NCI-H748 treated with DMSO at 0.1 percent for 48 hours (cell line): Measurements from ENCODE around the gene NBPF8.
"Not testable (repeated sequence)": the region's sequence is repeated elsewhere in the genome, so short reads cannot be mapped to it uniquely, and the experiment has no call there.

ENCODE experiments used
- DNase-seq: peaks from one replicate; lab custom pipeline; 2025; lab: John Stamatoyannopoulos, UW

Gene NBPF8, protein sequence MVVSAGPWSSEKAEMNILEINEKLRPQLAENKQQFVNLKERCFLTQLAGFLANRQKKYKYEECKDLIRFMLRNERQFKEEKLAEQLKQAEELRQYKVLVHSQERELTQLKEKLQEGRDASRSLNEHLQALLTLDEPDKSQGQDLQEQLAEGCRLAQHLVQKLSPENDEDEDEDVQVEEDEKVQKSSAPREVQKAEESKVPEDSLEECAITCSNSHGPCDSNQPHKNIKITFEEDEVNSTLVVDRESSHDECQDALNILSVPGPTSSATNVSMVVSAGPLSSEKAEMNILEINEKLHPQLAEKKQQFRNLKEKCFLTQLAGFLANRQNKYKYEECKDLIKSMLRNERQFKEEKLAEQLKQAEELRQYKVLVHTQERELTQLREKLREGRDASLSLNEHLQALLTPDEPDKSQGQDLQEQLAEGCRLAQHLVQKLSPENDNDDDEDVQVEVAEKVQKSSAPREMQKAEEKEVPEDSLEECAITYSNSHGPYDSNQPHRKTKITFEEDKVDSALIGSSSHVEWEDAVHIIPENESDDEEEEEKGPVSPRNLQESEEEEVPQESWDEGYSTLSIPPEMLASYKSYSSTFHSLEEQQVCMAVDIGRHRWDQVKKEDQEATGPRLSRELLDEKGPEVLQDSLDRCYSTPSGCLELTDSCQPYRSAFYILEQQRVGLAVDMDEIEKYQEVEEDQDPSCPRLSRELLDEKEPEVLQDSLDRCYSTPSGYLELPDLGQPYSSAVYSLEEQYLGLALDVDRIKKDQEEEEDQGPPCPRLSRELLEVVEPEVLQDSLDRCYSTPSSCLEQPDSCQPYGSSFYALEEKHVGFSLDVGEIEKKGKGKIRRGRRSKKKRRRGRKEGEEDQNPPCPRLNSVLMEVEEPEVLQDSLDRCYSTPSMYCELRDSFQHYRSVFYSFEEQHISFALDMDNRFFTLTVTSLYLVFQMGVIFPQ

DNA sequence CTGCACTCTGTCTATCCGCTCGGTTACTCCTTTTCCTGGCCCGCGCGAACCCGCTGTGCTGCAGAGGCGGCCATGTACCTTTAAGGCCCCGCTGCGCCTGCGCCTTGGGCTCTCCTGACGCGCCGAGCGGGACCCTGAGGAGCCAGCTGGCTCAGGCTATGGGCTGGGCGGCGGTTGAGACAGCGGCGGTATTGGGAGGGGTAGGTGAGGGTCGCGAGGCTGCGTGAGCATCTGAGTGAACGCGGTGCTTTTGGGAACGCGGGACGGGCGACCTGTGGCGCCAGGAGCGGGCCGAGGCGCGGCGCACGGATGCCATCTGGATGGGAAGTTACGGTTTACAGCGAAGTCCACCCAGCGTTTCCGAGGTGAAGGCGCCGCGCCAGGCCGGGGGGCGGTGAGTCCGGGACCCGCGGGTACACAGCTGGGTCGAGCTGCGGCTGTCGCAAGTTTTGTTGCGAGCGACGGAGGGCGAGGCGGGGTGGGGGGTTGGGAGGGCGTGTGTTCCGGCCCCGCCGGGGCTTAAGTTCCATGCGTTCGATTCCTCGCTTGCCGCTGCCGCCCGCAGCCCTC lies at the start of gene NBPF8:
Gene NBPF8, plus strand, starts transcription at position 125 of the 570 bp plus-strand sequence. CDS start 21,488 bp downstream, outside the sequence.
- DNase-seq: not testable (repeated sequence)

DNA sequence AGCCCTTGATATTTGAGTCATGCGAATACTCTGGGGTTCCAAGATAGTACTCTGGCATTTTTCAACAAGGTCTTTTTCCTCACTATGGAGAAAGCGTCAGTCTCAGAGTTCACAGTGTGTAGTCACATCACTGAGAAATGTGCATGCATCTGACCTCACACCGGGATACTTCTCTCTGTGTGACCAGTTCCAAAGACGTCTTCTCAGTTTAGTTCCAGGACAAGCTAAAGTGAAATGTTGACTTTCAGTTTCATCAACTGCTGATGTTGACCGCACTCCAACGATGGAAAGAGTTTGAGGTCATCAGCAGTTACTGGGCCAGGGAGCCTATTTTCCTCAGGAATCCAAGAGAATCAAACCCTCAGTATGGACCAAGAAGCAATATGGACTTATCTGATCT lies 47.1 kb upstream of the NBPF8 start:
- not testable (repeated sequence) for DNase-seq

DNA sequence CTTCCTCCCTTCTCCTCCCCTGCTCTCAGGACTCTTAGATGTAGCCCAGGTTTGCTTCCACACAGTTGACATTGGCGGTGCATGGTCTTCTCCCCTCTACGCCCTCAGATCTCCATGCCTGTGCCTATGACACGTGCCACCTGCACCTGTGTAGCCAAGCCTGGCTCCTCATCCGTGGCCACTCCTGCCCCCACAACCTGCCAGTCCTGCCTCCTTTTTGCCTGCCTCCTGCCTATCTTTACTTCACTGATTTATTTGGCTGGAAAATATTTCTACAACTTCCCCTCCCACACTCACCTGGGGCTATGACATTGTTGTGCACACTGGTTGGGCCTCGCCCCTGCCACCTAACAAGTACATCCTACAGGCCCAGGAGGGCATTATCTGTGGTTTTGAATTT lies 28.2 kb upstream of the NBPF8 start:
- DNase-seq: not testable (repeated sequence)

DNA sequence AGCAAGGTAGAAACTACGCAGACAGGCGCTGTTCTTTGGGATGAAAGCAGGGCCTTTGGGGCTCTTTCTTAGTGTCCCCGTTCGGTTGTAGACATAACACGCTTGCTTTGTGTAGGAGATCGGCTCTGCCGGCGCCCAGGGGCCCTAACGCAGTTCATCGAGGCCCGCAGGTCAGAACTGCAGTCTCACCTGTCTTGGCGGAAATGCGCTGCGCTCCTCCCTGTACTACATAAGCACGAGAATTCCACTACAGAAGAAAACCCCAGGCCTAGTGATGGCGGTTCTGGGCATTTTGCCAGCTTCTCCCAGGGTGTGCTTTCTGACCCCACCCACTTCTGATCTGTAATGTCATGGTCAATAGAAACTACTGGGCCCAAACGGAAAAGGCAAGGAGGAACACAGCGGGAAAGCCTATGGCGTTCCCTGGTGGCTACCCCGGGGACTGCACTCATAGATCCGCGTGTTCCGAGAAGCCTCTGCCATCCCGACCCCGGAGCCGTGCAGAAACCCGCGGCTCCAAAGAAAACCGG lies 26.2 kb upstream of the NBPF8 start:
- DNase-seq: peak; percentile 36

DNA sequence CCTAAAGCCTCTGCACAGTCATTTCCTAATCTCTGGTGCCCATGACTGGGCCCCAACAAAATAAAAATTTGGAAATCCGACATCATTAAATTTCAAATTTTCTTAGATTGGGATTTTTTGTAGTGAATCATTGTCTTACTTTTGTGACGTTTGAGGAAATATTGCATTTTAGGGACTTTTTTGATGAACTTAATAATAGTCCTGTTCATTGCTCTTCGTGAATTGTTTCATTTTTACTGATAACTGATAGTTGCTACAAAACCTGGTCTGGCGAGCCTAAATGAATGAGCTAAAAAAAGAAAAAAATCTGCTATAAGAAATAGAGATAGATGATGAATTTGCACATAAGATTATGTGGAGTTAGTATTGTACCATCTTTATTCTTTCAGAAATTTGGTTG lies 23.5 kb upstream of the NBPF8 start:
- not testable (repeated sequence) for DNase-seq

DNA sequence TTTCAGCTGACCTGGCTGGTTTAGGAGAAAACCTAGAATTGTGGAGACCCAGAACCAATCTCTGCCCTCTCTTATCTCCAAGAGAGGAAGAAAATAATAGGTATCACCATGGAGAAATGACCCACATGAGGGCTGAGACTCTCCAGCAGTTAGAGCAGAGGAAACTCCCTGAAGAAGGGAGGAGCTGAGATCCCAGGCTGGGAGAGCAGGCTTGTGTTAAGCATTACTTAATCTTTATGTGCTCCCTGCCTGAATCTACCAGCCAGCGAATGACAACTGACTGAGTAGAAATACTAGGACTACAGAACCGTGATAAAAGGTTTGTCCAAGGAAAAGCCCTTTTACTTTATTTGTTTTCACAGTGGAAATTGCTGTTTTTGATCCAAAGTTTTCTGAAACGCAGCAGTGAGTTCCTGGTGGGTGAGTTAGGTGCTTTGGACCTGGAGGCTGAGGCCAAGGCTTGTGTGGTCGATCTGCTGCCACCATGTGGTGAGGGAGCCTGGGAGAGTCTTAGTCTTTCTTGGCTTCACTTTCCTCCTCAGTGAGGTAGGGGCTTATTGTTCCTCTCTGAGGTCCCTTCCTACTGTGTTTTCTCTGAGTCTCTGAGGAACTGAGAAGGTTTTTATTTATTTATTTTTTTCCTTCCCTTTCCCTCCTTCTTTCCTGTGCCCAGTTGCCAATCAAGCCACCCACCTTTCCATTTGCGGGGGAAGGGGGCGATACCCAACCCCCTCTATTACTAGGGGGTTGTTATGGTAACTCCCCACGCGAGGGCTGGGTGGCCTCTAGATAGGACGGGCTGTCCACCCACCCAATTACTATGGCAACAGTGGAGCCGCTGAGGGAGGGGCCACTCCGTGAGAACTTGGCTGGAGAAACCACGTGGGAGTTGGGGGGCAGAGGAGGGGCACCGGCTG lies 21.3 kb upstream of the NBPF8 start:
- not testable (repeated sequence) for DNase-seq

DNA sequence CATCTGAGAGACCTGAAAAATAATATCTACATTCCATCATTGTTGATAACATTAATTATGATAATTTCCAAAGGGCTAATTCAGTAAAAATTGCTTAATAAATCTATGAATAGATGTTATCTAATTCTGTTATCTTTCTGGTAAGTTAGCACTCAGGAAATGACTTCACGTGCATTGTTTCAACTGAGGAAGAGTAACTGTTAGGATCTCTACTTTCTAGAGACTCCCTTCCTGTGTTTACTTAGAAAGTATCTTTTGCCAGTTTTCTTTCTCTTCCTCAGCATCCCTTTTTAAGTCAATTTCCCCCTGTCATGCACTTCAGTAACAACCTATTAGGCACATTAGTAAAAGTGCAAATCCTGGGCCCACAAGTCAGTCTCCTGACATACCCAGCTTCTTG lies 9.5 kb upstream of the NBPF8 start:
- DNase-seq: not testable (repeated sequence)

DNA sequence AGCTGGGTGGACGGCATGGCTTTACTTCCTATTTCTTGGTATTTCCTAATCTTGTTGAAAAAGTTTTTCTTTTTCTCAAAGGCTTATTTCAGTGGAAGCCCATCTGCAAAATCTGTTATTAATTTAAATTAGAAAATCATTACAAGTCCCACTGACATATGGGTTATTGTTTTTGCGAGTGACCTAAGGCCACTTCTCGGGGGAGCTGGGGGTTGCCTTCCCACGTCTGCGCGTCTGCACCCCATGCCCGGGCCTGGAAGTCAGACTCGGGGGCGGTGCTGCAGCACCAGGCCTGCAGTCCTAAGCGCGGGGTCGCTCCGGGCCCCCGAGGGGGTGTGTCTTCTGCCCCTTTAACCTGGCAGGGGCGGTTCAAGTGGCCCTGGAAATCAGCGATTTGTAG lies 384 bp upstream of the NBPF8 start:
- not testable (repeated sequence) for DNase-seq

DNA sequence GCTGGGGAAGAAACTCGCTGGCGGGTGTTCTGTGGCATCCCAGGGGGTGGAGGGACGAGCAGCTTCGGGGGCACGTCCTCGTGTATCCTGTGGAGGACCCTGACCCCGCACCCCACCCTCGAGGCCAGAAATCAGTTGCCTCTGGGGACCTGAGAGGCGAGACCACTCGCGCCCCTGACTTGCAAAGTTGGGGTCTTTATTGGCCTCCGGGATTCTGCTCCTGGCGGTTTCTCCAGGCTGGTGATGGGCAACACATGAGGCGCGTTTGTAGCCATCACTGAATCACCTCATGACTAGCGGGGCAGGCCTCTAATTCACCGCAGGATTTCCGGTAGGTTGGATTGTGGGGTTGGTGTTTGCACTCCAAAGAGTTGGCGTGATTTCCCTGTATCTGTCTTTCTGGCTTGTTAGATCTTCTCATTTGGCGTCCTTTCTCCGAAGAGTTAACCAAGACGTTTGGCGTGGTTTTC lies 692 bp downstream of the NBPF8 start:
- not testable (repeated sequence) for DNase-seq

DNA sequence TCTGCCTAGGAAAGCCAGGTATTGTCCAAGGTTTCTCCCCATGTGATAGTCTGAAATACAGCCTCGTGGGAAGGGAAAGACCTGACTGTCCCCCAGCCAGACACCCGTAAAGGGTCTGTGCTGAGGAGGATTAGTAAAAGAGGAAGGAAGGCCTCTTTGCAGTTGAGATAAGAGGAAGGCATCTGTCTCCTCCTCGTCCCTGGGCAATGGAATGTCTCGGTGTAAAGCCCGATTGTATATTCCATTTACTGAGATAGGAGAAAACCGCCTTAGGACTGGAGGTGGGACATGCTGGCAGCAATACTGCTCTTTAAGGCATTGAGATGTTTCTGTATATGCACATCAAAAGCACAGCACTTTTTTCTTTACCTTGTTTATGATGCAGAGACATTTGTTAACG lies 10.2 kb downstream of the NBPF8 start:
- DNase-seq: not testable (repeated sequence)

DNA sequence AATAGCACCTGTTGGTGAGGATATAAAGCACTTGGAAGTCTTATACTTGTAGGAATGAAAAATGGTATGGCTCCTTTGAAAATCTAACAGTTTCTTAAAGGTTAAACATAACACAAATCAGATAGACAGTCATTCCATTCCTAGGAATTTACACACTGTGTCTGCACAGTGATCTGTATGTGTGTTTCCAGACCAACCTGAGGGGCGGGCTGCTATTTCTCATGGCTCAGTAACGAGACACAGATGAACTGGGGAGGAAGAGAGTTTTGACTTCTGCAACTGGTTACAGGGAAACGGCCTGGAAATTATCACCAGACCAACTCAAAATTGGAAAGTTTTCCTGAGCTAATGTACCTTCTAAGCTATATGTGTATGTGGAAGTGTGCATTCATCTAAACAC lies 16.8 kb downstream of the NBPF8 start:
- not testable (repeated sequence) for DNase-seq

DNA sequence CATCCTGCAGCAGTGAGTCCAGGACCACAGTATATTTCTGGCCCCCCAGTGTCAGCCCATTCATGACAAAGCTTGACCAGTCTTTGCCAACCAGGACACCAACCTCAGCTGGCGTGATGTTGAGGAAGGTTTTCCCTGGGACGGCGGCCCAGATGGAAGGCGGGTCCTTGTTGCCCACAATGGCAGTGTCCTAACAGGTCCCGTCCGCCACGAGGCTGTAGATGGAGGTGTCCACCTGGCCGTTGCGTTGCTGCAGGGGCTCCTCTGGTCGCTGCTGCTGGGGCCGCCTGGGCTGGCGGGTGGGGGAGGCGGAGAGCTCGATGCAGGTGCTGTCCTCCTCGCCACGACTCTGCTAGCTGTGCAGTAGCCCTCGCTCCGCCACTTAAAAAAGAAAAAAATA lies 19.0 kb downstream of the NBPF8 start:
- not testable (repeated sequence) for DNase-seq

DNA sequence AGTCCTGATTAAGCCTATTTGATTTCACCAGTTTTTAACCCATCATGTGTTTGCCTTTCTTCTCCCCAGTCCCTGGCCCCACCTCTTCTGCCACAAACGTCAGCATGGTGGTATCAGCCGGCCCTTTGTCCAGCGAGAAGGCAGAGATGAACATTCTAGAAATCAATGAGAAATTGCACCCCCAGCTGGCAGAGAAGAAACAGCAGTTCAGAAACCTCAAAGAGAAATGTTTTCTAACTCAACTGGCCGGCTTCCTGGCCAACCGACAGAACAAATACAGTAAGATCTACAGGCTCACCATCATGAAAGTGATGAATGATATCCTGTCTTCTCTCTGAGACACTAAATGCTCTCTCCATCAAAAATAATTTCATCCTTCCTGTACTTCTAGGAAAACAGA lies 34.3 kb downstream of the NBPF8 start:
- not testable (repeated sequence) for DNase-seq
